Stimulated activated CD4-positive, alpha-beta T cell treated with anti-CD3 and anti-CD28 coated beads, Interleukin-12 subunit alpha, Interleukin-12 subunit beta, amount 100 ng/mL, for 24 hours (primary cell): ENCODE measurements around the gene PRMT1.

Experiments
- DNase-seq, 2 experiments: peaks; one replicate each; pipeline ENCODE4 v3.0.0-alpha.2; 2020; ENCODE audit warnings: low read depth in 2 of 2

Gene PRMT1

DNA sequence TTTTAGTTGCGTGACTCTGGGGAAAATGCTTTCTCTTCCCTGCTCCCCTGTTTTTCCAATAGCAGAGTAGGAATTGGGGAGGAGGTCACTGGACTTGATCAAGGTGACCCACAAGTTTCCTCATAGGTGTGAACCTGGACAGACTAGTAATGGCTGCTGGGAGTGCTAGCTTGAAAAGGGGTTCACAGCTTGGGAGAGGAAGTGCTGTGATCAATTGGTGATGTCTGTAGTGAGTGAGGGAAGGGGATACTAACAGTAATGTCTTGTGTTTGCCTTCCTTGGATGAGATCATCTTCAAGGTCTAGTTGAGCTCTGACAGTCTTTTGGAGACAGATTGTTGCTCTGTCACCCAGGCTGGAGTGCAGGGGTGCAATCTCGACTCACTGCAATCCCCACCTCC is 9.6 kb upstream of the PRMT1 start:
- no peak for DNase-seq

DNA sequence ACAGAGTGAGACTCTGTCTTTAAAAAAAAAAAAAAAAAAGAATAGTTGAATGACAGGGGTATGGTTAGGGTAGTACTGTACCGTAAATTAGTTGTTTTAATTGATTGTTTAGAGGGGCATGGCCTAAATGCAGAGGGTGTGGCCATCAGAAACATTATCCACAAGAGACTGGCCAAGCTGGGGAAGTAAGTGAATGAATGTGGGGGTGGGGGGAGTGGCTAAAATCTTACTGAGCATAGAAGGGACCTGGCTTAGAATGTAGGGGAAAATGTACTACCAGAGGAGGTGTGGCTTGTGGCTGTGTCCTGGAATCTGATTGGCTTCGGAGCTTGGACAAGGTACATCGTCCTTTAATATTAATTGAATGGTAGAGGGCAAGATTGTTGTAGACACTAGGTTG is 7.6 kb upstream of the PRMT1 start:
- DNase-seq, result no peak

DNA sequence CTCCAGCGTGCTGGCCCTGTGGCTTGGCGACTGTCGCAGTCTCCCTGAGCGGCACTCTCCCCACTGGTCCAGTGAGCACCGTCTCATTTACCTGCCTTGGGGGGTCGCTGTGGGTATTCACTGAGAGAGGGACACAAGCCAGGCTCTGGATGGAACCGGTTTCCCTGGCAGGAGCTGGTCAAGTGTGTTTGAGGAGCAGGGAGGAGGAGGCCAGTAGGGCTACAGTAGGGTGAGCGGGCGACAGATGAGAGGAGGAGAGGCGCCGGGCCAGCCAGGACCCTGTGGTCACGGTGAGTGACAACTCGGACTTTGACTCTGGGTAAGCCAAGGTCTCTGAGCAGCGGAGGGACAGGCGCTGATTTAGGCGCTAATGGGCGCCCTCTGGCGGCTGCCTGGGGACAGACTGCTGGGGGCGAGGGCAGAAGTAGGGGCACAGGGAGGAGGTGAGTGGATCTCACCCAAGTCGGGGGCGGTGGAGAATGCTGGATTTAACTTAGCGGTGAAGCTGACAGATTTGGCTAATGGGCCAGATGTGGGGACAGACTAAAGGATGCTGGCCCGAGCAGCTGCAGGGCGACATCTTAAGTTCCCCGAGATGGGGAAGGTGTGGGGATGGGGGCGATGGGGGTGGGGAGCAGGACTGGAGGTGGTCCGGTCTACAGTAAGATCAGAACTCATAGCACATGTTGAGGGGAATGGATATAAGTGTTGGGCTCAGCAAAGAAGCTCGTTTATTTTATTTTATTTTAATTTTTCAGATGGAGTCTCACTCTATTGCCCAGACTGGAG is 4.7 kb upstream of the PRMT1 start:
- peak in 1 of 2 experiments; percentile 68 for DNase-seq

DNA sequence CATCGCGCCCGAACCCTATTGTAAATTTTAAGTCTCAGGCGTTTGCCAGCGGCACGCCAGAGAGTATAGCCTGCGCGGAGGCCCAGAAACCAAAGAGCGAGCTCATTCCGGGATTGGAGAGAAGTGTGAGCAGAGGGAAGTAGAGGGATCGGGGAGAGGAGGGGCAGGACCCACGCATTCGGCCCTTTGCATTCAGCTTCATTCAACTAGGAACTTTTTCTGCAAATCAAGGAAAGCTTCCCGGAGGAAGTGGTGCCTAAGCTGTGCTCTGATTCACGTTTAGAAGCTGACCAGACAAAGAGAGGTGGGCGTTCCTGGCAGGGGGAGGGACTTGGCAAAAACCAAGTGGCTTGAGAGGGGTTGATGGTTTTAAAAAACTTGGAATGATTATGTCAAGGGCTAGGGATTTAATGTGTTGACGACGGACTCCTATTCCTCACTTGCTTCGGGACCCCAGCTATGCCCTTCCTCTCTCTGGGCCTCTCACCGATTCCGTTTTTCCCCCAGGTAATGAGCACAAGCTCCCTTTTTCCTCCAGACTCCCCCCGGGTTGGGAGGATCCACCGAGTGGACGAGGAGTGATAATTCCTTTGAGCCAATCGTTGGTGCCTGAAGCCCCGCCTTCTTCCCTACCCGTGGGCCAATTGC is 811 bp upstream of the PRMT1 start:
- DNase-seq, result peak in 1 of 2 experiments; percentile 71

DNA sequence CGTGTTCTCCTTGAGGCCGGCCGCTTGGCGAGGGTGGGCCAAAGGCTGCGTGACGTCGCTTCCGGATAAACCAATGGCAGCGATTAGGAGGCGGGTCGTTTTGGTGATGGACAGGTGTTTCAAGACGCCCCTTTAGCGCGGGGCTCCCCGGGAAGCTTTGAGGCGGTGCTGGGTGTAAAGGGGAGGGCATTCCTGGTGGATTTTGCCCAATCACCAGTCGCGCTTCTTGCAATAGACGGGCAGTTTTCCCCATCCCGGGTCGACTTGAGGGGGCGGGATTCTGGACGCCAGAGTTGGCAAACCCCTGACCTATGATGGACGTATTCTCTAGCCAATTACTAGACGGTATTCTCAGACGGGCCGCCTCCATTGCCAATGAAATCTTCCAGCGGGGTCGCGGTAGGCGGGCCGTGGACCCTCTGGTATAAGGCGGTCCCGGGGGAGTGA is 264 bp upstream of the PRMT1 start:
- peak; percentile 98 to 99 for DNase-seq

DNA sequence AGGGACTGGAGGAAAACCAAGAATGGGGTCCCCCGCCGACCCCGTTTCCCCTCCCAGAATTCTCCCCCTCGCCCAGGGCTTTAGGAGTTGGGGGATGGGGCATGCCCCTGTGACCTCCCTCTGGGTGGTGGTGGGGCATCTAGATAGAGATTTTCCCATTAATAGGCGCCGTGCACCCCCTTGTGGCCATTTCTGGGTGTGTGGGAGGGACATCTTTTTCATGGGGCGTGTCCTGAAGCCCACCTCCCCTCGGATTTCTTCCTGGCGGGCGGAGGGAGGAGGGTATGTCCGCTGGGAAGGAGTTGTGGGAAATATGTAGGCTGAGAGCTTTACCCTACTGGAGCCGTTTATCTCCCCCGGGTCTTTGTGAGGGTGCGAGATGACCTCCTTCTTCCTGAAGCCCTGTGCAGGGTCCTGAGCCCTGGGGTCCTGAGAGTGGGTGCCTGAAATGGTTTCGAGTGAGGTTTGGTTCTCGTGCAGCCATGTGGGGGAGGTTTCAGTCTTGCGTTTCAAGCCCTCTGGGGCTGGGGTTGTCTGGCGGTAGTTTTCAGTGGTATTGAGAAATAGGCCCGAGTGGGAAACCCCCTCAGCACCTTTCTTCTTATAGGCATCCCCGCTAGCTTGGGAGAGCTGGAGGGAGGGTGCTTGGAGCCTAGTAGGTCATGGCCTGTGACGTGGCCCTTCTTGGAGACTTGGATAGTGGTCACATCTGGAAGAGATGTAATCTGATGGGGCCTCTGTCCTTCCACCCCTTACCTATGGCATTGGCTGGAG is 1.0 kb downstream of the PRMT1 start:
- DNase-seq, result peak; percentile 53 to 73

DNA sequence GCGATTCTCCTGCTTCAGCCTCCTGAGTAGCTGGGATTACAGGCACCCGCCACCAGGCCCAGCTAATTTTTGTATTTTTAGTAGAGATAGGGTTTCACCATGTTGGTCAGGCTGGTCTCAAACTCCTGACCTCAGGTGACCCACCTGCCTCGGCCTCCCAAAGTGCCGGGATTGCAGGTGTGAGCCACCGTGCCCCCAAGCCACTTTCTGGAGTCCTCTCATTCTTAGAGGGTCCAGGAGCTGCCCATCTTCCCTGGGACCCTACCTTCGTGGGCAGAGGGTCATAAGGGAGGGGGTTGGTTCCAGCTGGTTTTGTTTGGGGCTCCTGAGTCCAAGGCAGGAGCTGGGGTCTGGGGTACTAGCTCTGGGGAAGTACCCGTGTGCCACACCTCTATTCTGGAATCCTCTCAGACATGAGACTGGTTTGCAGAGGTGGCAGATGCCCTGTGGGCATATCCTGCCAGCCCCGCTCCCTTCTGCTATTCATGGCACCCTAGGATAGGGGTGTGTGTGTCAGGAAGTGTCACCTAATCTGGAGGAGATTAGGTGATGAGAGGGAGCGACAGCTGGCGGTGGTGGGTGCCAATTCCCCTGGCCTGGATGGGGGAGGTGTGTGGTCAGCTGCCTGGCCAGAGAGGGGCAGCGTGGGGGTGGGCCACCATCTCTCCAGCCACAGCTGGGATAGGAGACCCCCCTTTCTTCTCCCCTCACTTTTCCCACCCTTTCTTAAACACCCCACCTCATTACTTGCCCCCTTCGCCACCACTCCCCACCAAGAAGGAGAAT is 2.1 kb downstream of the PRMT1 start:
- DNase-seq, result no peak

DNA sequence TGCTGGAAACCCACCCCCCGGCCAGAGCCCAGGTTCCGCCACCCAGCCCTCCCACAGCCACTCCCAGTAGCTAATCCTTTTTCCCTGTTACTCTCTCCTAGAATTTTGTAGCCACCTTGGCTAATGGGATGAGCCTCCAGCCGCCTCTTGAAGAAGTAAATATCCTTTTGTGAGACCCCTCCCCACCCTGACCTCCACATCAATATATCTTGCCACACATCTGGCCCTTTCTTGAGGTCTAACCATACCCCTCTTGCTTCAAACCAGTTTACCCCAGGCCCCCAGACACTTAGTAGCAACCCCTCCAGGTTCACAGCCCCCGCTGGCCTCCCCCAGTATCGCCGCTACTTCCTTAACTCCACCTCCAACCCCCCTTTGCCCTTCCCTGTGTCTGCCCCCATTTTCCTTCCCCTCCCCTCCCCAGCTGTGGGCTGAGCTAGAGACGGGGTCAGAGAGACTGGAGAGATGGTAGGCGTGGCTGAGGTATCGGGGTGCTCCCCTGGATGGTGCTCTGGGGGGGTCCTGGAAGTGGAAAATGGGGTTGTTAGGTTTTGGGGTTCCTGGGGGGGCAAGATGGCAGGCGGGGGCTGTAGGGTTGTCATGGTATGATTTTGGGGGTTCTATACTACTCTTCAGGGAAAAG is 2.8 kb downstream of the PRMT1 start:
- DNase-seq, result no peak

DNA sequence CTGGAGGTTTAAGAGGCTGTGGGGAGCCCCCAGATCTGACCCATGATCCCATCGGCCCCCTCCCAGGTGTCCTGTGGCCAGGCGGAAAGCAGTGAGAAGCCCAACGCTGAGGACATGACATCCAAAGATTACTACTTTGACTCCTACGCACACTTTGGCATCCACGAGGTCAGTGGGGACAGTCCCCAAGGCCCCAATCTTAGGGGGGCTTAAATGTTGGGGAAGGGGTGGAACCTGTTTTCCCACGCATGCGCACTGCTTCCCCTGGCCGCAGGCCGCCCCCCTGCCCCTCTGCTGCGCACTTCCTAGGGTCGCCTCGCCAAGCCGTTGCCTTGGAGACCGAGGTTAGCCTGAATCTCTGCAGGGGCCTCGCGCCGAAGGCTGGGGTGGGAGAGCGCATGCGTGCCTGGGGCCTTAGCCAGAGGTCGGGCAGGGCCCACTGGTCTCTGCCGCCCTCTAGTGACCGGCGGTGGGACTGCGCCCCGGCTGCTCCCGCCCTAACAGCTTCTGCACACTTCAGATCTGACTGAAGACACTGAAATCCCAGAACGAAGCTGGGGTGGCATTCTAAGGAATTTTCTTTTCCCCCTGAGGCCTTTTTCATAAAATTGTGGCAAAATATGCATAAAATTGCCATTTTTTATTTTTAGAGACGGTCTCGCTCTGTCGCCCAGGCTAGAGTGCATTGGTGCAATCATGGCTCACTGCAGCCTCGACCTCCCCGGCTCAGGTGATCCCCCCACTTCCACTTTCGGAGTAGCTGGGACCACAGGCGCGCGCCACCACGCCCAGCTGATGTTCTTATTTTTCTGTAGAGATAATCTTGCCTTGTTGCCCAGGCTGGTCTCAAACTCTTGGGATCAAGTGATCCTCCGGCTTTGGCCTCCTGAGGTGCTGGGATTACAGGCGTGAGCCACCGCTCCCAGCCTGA is 3.6 kb downstream of the PRMT1 start:
- DNase-seq, result peak; percentile 81 to 95

DNA sequence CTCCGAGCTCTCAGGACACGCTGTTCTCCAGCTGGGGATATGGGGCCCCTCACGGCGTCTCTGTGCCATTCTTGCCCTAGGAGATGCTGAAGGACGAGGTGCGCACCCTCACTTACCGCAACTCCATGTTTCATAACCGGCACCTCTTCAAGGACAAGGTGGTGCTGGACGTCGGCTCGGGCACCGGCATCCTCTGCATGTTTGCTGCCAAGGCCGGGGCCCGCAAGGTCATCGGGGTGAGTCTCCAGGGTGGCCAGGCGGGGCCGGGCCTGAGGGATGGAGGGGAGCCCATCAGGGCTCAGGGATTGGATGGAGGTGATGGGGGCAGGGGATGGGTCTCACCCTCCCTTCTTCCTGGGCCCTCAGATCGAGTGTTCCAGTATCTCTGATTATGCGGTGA is 4.8 kb downstream of the PRMT1 start:
- DNase-seq, result no peak

DNA sequence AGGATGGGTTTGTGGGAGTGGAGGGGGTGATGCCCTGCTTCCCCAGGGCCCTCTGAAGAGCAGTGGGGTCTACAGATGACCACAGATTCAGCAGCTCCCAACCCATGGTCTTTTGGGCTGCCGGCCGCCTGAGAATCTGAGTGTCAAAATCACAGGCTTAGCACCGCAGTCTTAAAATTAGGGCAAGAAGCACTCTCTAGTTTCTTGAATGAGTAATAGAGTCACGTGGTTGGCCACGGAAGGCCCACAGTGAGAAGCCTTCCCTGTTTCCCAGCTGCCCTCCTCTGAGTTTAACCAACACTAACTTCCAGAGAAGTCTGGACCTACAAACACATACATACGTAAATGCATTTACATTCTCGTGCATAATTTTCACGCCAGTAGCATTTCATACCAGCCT is 5.2 kb downstream of the PRMT1 start:
- DNase-seq, result no peak

DNA sequence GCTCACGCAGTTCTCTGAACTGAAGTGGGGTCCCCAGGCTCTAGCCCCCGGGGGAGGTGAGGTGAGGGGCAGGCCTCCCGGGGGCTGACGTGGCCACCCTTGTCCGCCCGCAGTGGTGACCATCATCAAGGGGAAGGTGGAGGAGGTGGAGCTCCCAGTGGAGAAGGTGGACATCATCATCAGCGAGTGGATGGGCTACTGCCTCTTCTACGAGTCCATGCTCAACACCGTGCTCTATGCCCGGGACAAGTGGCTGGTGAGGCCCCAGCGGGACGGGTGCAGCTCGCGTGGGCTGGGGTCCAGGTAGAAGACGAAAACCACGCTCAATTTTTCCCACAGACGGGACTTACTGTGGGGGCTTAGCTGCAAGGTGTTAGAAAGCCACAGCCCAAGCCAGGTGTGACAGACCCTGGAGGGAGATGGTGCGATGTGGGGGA is 6.8 kb downstream of the PRMT1 start:
- no peak for DNase-seq

DNA sequence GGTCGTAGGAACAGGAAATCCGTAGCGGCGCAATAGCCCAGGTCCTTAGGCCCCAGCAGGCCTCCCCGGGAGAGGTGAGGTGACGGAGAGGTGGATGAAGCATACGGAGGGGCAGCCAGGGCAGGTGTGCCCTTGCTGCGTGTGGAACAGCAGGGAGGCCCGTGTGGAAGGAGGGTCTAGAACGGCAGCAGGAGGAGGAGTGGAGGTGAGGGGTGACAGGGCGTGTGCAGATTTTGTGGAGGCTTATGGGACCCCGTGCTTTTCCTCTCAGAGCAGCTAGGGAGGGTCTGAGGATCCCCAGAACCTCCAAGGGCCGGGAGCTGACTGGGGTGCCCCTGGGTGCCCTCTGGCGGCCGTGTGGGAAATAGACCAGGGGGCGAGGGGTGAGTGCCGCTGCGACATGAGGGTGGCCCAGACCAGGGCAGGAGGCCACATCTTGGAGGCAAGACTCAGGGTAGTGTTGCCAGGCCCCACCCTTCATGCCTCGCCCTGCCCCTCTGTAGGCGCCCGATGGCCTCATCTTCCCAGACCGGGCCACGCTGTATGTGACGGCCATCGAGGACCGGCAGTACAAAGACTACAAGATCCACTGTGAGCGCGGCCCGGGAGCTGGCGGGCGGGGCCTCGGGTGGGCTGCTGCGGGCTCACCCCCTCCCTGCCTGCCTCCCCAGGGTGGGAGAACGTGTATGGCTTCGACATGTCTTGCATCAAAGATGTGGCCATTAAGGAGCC is 7.3 kb downstream of the PRMT1 start:
- no peak for DNase-seq

DNA sequence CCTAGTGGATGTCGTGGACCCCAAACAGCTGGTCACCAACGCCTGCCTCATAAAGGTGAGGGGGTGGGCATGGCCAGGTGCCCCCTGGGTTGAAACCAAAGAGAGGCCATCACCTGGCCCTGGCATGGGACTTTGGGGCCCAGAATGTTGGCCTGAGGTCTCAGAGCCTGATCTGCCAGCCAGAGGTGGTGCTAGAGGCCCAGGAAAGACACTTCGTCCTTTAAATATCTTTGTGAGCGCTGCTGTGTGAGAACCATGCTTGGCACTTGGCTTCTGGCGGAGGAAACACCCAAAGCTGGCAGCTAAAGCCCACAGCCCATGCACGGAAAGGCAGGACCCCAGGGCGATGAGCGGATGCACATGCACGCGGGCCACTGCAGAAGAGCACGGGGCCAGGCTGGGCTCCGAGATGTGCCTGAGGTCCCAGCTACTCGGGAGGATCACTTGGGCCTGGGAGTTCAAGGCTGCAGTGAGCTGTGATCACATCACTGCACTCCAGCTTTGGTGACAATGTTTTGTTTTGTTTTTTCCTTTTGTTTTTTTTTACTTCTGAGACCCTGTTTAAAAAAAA is 8.0 kb downstream of the PRMT1 start:
- DNase-seq, result no peak

DNA sequence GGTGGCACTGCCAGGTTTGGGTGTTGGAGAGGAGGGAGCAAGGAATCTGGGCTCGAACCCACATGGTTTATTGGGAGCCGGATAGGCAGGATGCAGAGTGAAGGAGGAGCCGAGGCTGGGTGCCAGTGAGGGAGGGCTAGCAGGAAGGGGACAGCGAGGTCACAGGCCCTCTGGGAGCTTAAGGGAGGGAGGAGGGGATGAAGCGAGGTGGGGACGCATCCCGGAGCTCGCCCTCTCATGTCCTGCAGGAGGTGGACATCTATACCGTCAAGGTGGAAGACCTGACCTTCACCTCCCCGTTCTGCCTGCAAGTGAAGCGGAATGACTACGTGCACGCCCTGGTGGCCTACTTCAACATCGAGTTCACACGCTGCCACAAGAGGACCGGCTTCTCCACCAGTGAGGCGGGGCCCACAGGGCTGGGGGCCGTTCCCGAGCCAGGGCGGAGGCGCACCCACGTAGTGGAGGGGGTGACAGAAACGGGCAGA is 8.8 kb downstream of the PRMT1 start:
- no peak for DNase-seq

DNA sequence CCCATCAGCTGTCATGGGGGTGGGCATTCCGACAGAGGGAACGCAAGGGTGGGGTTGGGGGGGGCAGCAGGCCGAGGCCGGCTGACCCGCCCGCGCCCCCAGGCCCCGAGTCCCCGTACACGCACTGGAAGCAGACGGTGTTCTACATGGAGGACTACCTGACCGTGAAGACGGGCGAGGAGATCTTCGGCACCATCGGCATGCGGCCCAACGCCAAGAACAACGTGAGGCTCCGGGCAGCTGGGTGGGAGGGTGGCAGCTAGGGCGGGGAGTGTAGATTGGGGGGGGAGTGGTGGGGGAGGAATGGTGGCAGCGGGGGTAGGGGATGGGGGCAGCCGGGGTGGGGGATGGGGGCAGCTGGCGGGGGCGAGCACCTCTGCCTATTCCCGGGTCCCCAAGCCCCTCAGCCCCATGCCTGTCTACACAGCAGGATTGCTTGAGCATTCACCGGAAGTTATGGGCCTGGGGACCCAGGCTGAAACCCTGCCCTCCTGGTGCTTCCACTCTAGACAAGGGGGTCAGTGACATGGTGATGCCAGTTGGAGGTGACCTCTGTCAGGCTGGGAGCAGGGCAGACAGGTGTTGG is 9.5 kb downstream of the PRMT1 start:
- no peak for DNase-seq

DNA sequence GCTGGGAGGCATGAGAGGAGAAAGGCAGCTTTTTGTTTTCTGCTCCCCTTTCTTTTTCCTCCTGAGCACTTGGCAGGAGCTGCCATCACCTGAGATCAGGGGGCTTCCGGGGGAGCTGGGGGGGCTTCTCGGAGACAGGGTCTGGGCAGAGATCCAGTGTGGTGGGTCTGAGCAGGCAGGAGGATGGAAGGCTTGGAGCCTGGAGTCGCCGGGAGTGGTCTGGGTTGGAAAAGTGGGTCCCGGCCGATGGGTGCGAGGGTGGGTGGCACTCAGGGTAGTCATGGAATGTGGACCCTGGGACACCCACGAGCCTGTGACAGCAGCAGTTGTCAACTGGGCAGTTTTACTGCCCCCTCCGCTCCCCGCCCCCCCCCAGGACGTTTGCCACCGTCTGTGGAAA is 10.1 kb downstream of the PRMT1 start:
- DNase-seq, result no peak

DNA sequence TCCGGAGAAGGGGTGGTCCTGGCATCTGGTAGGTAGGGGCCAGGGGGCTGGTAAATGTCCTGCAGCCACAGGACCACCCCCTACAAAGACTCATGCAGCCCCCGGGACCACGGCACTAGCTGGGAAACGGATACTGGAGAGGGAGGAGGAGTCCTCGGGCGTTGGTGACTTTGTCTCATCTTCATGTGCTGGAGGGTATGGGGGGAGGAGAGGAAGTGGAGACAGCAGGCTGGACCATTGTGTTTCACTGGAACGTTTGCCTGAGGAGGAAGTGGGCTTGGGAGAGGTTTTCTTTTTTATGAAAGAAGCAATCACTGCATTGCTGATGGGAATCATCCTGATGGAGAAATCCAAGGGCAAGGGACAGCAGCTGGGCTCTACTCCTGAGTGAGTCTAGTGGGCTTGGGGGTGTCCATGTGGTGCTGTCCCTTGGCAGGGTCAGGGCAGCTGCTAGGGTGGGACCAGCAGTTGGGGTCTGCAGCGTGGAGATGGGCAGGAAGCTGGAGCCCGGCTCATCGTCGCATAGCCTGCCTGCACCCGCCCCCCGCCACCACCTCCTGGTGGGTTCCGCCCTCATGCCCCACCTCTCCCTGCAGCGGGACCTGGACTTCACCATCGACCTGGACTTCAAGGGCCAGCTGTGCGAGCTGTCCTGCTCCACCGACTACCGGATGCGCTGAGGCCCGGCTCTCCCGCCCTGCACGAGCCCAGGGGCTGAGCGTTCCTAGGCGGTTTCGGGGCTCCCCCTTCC is 10.7 kb downstream of the PRMT1 start:
- DNase-seq, result no peak
